Astrocyte (in vitro differentiated cells and primary cell): Measurements from ENCODE around the gene KCNJ12.
"Not testable (repeated sequence)": the region's sequence is repeated elsewhere in the genome, so short reads cannot be mapped to it uniquely, and the experiment has no call there.

Experiments
- EZH2 ChIP-seq: IDR thresholded peaks from 2 replicates; pipeline ENCODE4 v1.6.1; 2012; ENCODE audit warnings: mild to moderate bottlenecking, low read length, inconsistent platforms; ENCODE audit not compliant: insufficient read depth
- TF ChIP-seq, protein P1 (sequence below): IDR thresholded peaks from 2 replicates; pipeline ENCODE4 v1.5.1; 2011; ENCODE audit warnings: low read depth, mild to moderate bottlenecking, inconsistent platforms, low read length, moderate library complexity; ENCODE audit not compliant: insufficient read depth

GRCh38 chr17:21409971-21410370, 33.8 kb downstream of the KCNJ12 start:
- TF ChIP-seq, protein P1, sequence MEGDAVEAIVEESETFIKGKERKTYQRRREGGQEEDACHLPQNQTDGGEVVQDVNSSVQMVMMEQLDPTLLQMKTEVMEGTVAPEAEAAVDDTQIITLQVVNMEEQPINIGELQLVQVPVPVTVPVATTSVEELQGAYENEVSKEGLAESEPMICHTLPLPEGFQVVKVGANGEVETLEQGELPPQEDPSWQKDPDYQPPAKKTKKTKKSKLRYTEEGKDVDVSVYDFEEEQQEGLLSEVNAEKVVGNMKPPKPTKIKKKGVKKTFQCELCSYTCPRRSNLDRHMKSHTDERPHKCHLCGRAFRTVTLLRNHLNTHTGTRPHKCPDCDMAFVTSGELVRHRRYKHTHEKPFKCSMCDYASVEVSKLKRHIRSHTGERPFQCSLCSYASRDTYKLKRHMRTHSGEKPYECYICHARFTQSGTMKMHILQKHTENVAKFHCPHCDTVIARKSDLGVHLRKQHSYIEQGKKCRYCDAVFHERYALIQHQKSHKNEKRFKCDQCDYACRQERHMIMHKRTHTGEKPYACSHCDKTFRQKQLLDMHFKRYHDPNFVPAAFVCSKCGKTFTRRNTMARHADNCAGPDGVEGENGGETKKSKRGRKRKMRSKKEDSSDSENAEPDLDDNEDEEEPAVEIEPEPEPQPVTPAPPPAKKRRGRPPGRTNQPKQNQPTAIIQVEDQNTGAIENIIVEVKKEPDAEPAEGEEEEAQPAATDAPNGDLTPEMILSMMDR = not testable (repeated sequence)
- not testable (repeated sequence) for TF ChIP-seq EZH2
